H1 (cell line): ENCODE data around the gene CDC27. TPM values are rescaled to one million over a fixed set of nuclear protein-coding genes. Genes with fewer than 3 reads are reported as not detected.

Source experiments
- ATF3 ChIP-seq: IDR thresholded peaks from 2 replicates; pipeline ENCODE4 v1.6.1; 2011; ENCODE audit warnings: low read depth, mild to moderate bottlenecking, low read length; ENCODE audit not compliant: insufficient read depth
- KDM1A ChIP-seq: fragments of 200-600, 300-600 bp; sonication (generic); IDR thresholded peaks from 2 replicates; pipeline ENCODE4 v1.7.1; 2016; ENCODE audit warnings: mild to moderate bottlenecking, low read length, borderline replicate concordance
- KDM4A ChIP-seq: IDR thresholded peaks from one replicate; pipeline ENCODE4 v1.7.1; 2012; ENCODE audit warnings: low read depth, mild to moderate bottlenecking, moderate library complexity, low read length, inconsistent platforms; ENCODE audit not compliant: severe bottlenecking
- KDM5A ChIP-seq: fragments of 200-600 bp; IDR thresholded peaks from 2 replicates; pipeline ENCODE4 v1.7.1; 2012; ENCODE audit warnings: mild to moderate bottlenecking, low read length, inconsistent platforms, mixed read lengths
- SIX5 ChIP-seq: IDR thresholded peaks from 2 replicates; pipeline ENCODE4 v1.6.1; 2011; ENCODE audit warnings: mild to moderate bottlenecking, low read depth, low read length
- TBP ChIP-seq: IDR thresholded peaks from 2 replicates; pipeline ENCODE4 v1.6.1; 2011; ENCODE audit warnings: low read depth, low read length, improper control_type of control experiment
- polyA plus RNA-seq, 7 experiments: library from polyadenylated mRNA; depleted of rRNA in 3 of 7; stranded (reverse) in 5 of 7; unstranded in 2 of 7; fragments of >200 nt in 5 of 7; fragments of 200-250 nt in 2 of 7; gene quantifications; 1 replicate in 5 of 7; 2 replicates in 1 of 7; 4 replicates in 1 of 7; pipeline versions ENCODE4 v1.2.1 to v1.2.3, GENCODE V29; 2011 to 2013; ENCODE audit warnings: missing spikeins in 2 of 7, mixed read lengths in 2 of 7
- total RNA-seq: library from RNA; stranded (reverse); fragmentation: NEBNext Ultra II Directional; extraction: Animal tissue kit (Norgen Biotek cat#: 25700); gene quantifications from 2 replicates; pipeline ENCODE4 v1.2.1, GENCODE V29; 2021

Gene CDC27
- total and polyA plus RNA-seq, 2 of the 8 experiments (the other 6 are each of a cell fraction or from before 2014, with no cell fraction given), result 41.9 to 87.5 TPM

GRCh38 chr17:47102914-47103313 is 86.2 kb downstream of the CDC27 start (continued):
- TF ChIP-seq KDM5A (no peak), KDM1A (no peak), KDM4A (no peak), SIX5 (no peak), ATF3 (no peak), TBP (no peak)
